Measurements from ENCODE around the gene CYTH2. TPM values are rescaled to one million over a fixed set of nuclear protein-coding genes. Genes with fewer than 3 reads are reported as not detected.
A peak's percentile ranks its signal among the peaks of the same experiment; 100 is the strongest.

CYTH2 gene
- polyA plus RNA-seq, 2 of the 4 experiments (the other 2 are of a cell fraction): 33.4 to 50.5 TPM

GRCh38 chr19:48513289-48514122 lies 44.3 kb downstream of the CYTH2 start (continued):
- TF ChIP-seq MAZ (IDR thresholded peaks at IDR 0.05; ENCODE audit: borderline replicate concordance, low read depth, low read length): 0 out of 2 replicates have a peak, but pooled peaks have one; percentile 39
- 0 out of 2 replicates have a peak, but pooled peaks have one; percentile 66 for TF ChIP-seq HEYL (CRISPR knock-in tag; IDR thresholded peaks at IDR 0.05)
- no peak for TF ChIP-seq ZNF302 (CRISPR knock-in tag; IDR thresholded peaks at IDR 0.05)
- TF ChIP-seq PBX3 (IDR thresholded peaks at IDR 0.05): 0 out of 2 replicates have a peak, but pooled peaks have one; percentile 38
- no peak for TF ChIP-seq GATA3 (IDR thresholded peaks at IDR 0.05; ENCODE audit: borderline replicate concordance)
- peak; percentile 2 to 45; a peak in 4 of 5 replicates for TF ChIP-seq RAD21 (conservative IDR thresholded peaks at IDR 0.05 in 1 of 2, IDR thresholded peaks at IDR 0.05 in 1 of 2)
- peak; percentile 48 for TF ChIP-seq POLR2A (IDR thresholded peaks at IDR 0.05; ENCODE audit: low read length)
- peak; percentile 87 for TF ChIP-seq HDAC2 (IDR thresholded peaks at IDR 0.05)
- TF ChIP-seq JUN (IDR thresholded peaks at IDR 0.05): peak; percentile 81 to 90

- 39% methylated on average over 11 of the region's 11 CpGs for WGBS (ENCODE audit: missing lambda C conversion rate)
- FAIRE-seq: no peak
- no peak for ATAC-seq
Observed at GRCh38 chr19:48514123-48514458, 44.9 kb downstream of the CYTH2 start.

GRCh38 chr19:48516536-48516935 lies 47.4 kb downstream of the CYTH2 start:
- WGBS (ENCODE audit: missing lambda C conversion rate): 63% methylated on average over 8 of the region's 8 CpGs
- H3K9me3 ChIP-seq: no peaks in the 10 kb centered on the region
- FAIRE-seq (no peak), ATAC-seq (no peak), DNase-seq (ENCODE audit: low read depth in 1 of 2, low spot score in 1 of 2) (no peak)
- H3K4me1 ChIP-seq: peaks cover 31% of the 10 kb centered on the region
- peak overlapping the region in 1 of 2 experiments; percentile 58; a peak in 3 of 6 replicates for H3K27ac ChIP-seq
- peak overlapping the region; percentile 8; the same call in 1 of the 3 replicates for H3K4me2 ChIP-seq
- ChIA-PET CTCF (interaction anchor here (1.1 to 10.2 kb wide), 7 partner anchors 11 to 92 kb away, joined by 3 to 101 read pairs (median 7); no protein-coding TSS in a partner anchor), POLR2A (interaction anchor here (1.0 kb wide), 1 partner anchor 37 kb away, joined by 4 read pairs; no protein-coding TSS in a partner anchor)
- TF ChIP-seq CBX8 (IDR thresholded peaks at IDR 0.05): no peak
- no peak for TF ChIP-seq SREBF2 (IDR thresholded peaks at IDR 0.05)
- TF ChIP-seq RFX5 (IDR thresholded peaks at IDR 0.05): no peak
- no peak overlapping the region for H3K4me3 ChIP-seq

More at GRCh38 chr19:48514123-48514458, 44.9 kb downstream of the CYTH2 start:
- peak overlapping the region; percentile 86 for H3K4me2 ChIP-seq
- H3K4me3 ChIP-seq: no peak overlapping the region; the same call in 2 of the 3 replicates
- TF ChIP-seq CBX2 (IDR thresholded peaks at IDR 0.05; ENCODE audit: borderline replicate concordance, low read depth) (no peak), JUN (IDR thresholded peaks at IDR 0.05) (no peak), EHMT2 (IDR thresholded peaks at IDR 0.05; ENCODE audit: low read depth) (no peak), PBX3 (IDR thresholded peaks at IDR 0.05) (no peak)
- POLR2A ChIA-PET: interaction anchor here (0.6 to 1.7 kb wide), 10 partner anchors 8 to 105 kb away, joined by 3 to 16 read pairs (median 5); partner anchors contain the start of gene SPHK2
- H3K4me1 ChIP-seq: peaks cover 34% of the 10 kb centered on the region
- H3K9me3 ChIP-seq: no peaks in the 10 kb centered on the region
- H3K27ac ChIP-seq: peak overlapping the region; percentile 92 to 93
- CTCF ChIA-PET: interaction anchor here (0.6 to 10.2 kb wide), 10 partner anchors 9 to 243 kb away, joined by 3 to 101 read pairs (median 6); partner anchors contain the start of gene KDELR1
- no peak for DNase-seq (ENCODE audit: low read depth in 1 of 2, low spot score in 1 of 2)

- H3K27ac ChIP-seq: no peak overlapping the region
- H3K4me3 ChIP-seq: no peak overlapping the region
- ATAC-seq (no peak), FAIRE-seq (no peak), DNase-seq (ENCODE audit: low read depth in 1 of 2, low spot score in 1 of 2) (no peak)
- POLR2A ChIA-PET: no interaction called here
- peaks cover 19% of the 10 kb centered on the region for H3K4me1 ChIP-seq
- 92% methylated on average over 3 of the region's 3 CpGs for WGBS (ENCODE audit: missing lambda C conversion rate)
- H3K9me3 ChIP-seq: no peaks in the 10 kb centered on the region
- H3K4me2 ChIP-seq: no peak overlapping the region
- CTCF ChIA-PET: interaction anchor here (0.6 to 10.2 kb wide), 10 partner anchors 8 to 91 kb away, joined by 3 to 101 read pairs (median 4); no protein-coding TSS in a partner anchor
- no peak for TF ChIP-seq HDAC2 (IDR thresholded peaks at IDR 0.05)
- no peak for TF ChIP-seq CEBPB (IDR thresholded peaks at IDR 0.05)
- TF ChIP-seq ELK1 (IDR thresholded peaks at IDR 0.05; ENCODE audit: low read depth, low read length): no peak
- TF ChIP-seq ZC3H11A (IDR thresholded peaks at IDR 0.05): no peak
- TF ChIP-seq GATA3 (IDR thresholded peaks at IDR 0.05; ENCODE audit: borderline replicate concordance): no peak
- no peak for TF ChIP-seq BCL3 (IDR thresholded peaks at IDR 0.05)
- TF ChIP-seq EHMT2 (IDR thresholded peaks at IDR 0.05; ENCODE audit: low read depth): no peak
- TF ChIP-seq EP300 (IDR thresholded peaks at IDR 0.05): no peak
- TF ChIP-seq ZFP36 (IDR thresholded peaks at IDR 0.05; ENCODE audit: borderline replicate concordance, partially characterized antibody): no peak
- TF ChIP-seq MAFK (IDR thresholded peaks at IDR 0.05; ENCODE audit: partially characterized antibody): no peak
- TF ChIP-seq SREBF2 (IDR thresholded peaks at IDR 0.05): no peak
- no peak for TF ChIP-seq E2F6 (IDR thresholded peaks at IDR 0.05; ENCODE audit: borderline replicate concordance, low read depth)
- TF ChIP-seq NFE2L2 (conservative IDR thresholded peaks at IDR 0.05; ENCODE audit: low read length): no peak
- no peak for TF ChIP-seq BHLHE40 (IDR thresholded peaks at IDR 0.05; ENCODE audit: low read depth, low read length)
- TF ChIP-seq FOXS1 (CRISPR knock-in tag; IDR thresholded peaks at IDR 0.05): no peak
Observed at GRCh38 chr19:48518207-48518606, 49.0 kb downstream of the CYTH2 start.

Data from A549 (cell line).